HG03175 (cell line): ENCODE measurements around the gene LRRK1.

Experiments used
- ATAC-seq: cut with Tn5 transposase; IDR thresholded peaks from one replicate; pipeline ENCODE4 v1.9.1; 2021; ENCODE audit warnings: mild to moderate bottlenecking, moderate library complexity; ENCODE audit not compliant: unreplicated experiment

Gene LRRK1

DNA sequence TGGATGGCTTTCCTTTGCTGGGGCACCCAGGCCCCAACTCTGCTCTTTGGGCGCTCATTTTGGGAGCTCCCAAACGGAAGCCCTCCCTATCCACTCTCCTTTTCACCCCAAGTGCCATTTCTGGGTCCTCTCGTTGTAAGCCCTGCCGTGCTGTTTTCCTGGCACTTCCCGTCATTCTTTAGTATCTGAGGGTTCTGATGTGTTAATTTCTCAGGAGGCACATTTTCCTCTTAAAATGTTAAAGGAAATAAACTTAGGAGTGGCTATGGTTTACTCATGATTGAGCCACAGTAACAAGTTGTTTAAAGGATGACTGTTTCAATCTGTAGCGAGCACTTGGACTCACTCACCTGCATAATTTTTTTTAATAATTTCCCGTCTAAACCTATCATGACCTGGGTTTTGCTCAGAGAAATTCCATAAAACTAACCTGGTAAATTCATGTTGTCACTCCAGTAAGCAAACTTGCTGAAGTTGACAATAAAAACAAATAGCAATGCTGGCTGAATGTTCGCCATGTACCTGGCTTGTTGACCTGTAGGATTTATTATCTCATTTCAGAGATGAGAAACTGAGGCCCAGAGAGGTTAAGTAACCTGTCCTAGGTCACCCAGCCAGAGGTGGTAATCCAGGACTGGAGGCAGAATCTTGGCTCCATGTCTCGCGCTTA is 29.0 kb upstream of the LRRK1 start:
- no peak for ATAC-seq

DNA sequence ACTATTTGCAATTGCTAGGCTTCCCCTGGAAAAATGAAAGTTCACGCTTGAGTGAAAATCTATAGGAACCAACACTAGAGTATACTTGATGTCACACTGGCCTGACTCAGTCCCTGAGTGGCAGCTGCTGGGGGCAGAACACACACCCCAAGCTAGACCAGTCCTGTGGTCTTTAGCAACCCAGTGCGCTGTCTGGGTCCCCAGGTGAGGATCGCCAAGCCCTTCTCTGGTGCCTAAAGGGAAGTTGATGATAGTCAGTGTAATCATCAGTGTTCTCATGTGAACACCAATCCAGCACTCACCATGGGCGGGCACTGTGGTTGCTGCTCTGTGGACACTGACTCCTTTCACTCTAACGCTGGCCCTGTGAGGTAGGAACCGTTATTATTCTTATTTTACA is 28.3 kb upstream of the LRRK1 start:
- no peak for ATAC-seq

DNA sequence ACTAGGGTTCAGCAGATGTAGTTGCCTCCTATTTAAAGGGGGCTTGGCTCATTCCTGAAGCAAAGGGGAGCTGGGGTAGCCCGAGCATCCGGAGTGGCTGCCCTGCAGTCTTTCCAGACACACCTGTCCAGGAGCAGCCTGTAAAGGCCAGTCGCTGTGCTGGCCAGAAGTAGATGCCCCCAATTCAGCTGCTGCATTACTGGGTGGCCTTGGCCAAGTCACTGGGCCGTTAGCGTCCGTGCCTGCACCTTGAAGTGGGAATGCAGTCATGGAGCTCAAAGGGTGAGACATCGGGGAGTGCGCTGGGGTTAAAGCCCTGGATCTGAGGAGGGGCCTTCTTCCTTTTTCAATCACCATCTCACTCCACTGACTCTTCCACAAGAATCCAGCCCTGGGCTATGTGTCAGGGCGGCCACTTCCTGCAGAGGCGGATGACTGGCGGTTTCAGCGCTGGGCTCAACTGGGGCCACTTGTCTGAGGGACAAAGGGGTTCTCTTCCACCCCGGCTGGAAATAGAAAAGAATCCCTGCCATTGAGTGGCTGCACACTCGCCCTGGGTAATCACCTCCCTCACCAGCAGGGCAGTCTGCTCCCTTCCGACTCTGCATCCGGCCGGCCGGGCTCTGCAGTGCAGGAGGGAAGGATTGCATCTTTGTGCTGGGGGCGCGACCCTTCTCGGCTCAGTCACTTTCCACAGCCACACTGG is 27.7 kb upstream of the LRRK1 start:
- ATAC-seq, result no peak

DNA sequence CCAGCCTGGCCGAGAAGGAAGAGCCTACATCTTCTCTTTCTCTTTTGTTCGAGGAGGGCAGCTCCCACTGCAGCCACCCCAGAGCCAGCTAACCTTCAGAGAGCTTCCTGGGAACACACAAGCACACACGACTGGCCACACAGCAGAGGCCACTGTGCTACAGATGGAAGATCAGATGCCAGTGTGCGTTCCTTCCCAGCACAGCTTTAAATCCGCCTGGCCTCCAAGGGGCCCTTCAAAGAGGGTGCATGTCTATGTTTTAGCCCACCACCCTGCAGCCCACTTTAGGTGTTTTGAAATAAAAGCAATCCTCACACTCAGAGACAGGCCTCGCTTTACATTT is 27.2 kb upstream of the LRRK1 start:
- no peak for ATAC-seq

DNA sequence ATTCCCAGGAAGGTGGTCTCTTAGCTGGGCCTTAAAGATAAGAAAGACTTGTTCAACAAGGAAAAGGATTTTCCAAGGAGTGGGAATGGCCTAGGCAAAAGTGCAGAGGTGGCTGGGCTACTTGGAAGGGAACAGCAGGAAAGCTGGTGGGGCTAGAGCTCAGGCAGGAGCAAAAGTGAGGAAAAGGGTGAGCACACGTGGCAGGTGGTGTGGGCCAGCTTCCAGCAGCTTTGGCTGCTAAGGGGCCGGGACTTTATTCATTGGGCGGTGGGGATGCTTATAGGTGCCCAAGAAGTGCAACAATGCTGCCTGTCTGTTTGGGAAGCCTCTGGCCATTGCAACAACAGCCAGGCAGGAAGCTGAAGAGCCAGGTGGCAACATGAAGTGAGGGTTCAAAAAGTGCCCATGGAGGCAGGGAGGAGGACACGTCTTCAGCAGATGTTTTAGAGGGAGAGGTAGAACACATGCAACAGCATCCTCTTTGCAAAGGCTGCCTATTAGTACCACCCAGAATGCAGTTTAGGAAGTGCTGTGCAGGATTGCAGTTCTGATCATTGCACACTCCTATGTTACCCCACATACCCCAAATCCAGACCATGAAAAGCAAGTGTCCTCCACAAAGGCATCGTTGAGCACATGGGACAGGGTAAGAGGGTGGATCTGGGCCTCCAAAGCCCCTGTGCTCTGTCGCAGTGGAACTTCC is 25.7 kb upstream of the LRRK1 start:
- ATAC-seq, result no peak

DNA sequence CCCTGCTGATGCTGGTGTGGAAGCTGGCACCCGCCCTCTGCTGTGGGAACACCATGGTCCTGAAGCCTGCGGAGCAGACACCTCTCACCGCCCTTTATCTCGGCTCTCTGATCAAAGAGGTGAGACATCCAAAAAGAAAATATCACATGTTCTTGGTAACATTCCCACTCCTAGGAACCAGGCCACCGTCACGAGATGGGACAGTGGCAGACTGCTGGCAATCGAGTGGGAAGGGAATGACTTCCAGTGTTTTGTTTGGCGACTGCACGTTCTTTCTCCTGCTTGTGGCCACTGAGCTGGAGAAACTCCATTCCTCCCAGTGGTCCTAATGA is 25.2 kb upstream of the LRRK1 start:
- no peak for ATAC-seq

DNA sequence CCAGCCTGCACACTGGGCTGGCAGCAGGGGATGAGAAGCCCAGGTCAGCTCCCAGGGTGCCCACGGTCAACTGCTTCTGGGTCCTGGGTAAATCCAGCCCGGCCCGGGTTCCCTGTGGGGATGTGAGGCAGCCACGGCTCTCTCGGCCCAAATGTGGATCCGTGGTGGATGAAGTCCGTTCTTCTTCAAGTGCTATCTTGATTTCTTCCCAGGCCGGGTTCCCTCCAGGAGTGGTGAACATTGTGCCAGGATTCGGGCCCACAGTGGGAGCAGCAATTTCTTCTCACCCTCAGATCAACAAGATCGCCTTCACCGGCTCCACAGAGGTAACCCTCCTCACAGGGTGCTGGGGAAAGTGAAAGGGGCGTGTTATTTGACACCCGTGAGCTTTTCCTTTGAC is 23.4 kb upstream of the LRRK1 start:
- no peak for ATAC-seq

DNA sequence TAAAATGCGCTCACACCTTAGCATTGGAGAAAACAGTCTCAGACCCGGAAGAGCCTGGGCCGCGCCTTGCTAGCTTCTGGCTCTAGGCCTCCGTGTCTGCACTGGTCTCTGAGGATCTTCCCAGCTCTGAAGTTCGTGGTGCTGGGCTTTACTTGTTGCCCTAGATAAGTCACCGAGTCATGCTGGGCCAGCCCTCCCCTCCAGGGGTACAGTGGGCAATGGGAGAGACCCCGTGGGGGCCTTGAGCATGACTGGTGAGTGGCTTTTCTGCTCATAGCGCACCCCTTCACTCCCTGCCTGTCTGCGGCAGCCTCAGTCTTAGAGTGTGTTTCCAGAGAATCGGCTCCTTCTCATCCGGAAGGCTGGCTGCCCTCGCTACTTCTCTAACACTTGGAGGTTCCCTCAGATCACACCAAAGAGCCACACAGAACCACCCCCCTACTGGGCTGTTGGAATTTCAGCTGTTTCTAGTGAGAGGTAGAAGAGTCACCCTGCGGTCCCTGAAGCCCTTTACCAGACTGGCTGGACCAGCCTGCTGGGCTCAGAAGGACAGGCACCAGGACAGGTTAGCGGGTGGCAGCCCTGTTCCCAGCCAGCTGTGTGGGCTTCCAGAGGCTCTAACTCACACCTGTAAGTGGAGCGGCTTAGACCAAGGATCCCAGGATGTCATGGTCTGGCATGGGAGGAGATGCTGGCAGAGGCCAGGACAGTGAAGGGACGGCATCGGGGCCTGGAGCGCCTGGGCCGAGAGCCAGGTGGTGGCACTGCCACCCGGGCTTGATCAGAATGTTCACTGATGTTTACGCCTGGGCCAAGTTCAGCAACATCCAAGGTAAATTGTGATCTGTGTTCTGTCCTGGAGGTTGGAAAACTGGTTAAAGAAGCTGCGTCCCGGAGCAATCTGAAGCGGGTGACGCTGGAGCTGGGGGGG is 21.7 kb upstream of the LRRK1 start:
- no peak for ATAC-seq

DNA sequence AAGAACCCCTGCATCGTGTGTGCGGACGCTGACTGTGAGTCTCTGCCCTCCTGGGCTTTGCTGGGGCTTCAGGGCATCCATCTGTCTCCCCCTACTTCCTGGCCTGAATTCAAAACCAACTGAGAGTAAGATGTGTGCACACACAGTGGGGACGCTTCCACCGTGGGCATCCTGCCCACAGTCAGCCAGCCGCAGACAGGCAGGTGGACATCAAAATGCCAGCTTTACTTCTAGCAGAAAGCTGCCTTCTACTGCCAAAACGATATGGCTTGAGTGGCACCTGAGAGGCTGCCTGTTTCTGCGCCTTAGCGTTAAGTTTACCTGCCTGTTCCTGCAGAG is 21.0 kb upstream of the LRRK1 start:
- no peak for ATAC-seq

DNA sequence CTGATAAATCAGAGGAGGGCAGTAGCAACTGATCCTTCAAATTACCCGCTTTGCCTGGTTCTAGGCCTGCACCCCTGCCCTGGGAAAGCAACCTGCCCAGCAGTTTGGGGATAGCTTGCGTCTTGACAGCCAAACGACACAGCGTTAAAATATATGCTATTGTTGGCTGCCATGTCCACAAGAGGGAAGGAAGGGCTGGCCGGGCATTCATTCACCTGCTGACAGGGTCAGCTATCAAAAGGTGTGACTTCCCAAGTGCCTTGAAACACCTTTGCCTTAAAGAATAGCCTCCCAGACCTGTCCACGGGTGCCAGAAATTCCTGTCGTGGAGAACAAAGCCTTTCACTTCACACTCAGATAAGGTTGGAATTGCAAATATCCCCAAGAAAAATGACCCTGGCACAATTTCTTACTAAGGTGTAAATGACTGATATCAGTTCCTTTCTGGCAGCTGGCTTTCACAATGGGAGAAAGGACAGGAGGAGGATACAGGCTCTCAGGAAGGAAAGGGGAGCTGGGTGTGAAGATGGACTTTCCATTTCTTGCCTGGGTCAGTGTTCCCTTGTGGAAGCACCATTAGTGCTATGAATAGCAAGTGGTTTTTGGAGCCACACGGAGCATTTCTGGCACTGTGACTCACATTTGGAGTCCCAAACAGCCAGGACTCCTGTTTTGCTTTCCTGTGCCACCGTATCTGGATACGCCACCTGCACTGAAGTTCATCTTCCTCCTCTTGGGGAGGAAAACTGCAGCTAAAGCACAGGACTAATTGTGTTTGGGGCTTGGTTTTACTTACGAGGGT is 20.3 kb upstream of the LRRK1 start:
- no peak for ATAC-seq

DNA sequence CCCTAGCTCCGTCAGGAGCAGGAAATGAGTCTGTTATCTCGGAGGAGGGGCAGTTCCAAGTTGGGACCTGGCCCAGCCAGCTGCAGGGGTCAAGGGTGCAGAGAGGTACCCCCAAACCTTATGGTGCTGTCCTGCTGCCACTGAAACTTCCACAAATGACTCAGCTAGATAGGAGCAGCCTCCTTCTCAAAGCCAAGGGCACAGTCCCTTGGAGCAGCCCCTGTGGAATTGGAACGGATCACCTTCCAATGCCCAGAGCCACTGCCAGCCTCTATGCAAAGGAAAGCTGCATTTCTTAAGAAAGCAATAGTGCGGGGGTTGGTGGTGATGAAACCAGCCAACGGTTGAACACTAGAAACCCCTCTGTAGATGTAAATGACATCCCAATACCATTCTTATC is 19.6 kb upstream of the LRRK1 start:
- ATAC-seq, result no peak

DNA sequence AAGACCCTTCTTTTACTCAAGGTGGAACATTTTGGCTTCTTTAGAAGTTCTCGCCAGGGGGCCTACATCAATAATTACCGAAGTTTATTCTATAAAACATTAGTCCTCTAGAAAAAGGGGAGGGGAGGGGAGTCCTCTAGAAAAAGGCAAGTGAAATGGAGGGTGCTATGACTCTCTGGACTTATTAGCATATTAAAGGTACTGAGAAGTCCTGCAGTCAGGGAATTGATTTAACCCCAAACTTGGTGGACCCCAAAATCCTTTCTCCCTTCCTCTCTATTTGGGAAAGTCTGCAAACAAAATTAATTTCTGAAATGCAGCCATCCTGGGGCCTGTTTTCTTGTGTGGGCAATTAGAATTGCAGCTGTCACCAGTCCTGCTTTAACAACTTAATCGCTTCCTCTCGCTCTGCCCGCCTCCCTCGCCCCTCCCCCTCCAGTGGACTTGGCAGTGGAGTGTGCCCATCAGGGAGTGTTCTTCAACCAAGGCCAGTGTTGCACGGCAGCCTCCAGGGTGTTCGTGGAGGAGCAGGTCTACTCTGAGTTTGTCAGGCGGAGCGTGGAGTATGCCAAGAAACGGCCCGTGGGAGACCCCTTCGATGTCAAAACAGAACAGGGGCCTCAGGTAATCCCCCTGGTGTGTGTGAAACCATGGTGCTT is 18.9 kb upstream of the LRRK1 start:
- no peak for ATAC-seq

DNA sequence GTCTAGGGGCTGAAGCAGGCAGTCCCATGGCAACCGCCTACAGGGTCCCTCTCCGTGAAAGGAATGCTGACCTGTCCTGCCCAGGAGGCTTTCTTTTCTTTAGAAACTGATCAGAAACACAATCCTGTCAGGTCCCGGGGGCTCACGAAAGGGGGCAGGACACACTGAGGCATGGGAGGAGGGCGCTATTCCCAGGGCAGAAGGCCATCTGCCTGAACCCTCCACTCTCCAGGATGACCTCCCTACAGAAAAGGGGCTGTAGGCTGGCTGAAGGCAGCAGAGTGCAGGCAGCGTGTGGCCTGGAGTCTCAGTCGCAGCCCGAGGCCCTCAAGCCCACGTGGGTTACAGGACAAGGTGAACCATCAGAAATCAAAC is 18.4 kb upstream of the LRRK1 start:
- no peak for ATAC-seq

DNA sequence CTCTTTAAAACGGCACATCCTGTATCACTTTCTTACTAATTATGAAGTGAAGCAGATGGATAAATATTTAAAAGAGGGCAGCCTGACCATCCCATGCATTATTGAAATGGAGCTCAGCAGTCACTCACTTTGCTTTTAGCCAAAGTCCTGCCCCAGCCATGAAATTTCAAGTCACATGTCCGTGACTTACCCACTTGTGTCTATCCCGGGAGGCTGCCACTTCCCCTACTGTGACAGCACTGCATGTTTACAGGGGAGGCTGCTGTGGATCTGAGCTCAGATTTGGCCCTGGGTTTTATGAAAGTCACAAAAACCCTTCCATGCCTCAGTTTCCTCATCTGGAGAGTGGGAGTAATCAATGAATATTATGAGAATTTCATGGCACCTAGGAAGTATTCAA is 17.9 kb upstream of the LRRK1 start:
- no peak for ATAC-seq

DNA sequence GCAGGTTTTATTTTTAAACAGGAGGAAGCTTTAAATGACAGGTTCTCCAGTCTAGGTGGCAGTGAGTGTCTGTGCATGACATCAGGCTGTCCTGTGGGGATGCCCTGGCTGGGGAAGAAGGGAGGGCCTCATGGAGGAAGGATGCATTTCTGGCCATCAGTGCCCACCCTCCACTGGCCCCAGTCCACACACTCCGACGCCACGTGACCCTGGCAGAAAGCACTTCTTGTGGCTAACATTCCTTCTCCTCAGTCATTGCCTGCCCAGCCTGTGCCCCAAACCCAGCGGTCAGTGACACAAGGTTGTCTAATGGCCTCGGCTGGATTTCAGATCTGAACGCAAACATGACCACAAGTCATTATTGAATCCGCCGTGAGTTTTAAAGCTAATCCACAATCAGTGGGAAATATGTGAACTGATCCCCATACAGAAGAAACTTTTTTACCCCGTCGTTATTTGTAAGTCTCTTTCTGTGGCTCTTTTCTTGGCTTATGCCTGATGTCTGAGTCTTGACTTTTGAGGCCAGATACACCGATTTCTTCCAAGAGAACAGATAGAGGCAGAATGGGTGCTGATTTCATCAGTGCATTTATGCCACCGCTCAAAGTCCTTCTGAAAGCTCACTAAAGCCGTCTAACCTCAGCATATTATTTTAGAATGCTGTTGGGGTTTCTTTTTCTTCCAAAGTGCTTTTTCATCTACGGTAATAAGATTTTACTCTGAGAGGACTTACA is 17.3 kb upstream of the LRRK1 start:
- no peak for ATAC-seq

DNA sequence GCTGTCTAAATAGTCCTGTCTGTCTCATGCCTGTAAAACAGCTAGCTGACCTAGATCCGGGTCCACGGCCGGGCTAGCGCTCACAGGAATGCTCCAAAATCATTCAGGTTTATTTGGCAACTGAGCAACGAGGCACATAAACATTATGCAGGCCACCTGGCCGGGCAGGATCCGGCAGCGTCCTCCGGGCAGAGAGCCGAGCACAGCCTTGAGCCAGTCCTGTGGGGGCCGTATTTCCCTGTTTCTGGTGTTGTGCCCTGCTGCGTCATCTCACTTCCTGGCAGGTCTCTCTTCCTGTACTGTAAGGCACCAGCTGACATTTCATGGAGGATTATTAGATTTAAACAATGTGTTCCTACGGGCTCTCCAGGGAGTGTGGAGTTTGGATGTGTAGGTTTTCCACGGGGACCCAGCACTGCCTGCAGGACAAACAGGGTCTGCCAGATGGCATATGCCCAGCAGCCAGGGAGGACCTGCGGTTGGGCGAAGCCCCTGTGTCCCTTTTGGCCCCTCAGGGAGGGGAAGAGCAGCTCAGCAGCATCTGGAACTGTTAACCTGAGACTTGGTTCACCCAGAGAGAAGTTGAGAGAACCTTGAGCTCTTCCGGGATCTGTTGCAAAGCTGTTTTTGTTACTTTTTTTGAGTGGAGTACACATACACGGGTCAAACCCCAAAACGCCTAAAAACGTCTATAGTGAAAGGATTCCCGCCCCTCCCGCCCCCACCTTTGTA is 16.6 kb upstream of the LRRK1 start:
- no peak for ATAC-seq

DNA sequence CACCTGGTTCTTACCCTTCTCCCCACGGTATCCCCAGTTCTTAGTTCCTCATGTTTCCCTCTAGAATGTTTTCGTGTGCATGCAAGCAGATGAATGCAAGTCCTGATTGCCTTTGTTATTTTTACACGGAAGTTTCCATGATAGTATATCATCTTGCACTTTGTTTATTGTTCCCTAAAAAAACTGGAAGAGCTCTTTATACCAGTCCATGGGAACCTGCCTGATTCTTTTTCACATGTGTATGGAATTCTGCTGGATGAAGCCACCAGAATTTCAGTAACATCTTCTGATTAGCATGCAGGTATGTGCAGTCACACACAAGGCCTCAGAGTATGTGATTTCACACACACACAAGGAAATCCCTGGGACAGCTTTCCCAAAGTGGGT is 16.0 kb upstream of the LRRK1 start:
- no peak for ATAC-seq

DNA sequence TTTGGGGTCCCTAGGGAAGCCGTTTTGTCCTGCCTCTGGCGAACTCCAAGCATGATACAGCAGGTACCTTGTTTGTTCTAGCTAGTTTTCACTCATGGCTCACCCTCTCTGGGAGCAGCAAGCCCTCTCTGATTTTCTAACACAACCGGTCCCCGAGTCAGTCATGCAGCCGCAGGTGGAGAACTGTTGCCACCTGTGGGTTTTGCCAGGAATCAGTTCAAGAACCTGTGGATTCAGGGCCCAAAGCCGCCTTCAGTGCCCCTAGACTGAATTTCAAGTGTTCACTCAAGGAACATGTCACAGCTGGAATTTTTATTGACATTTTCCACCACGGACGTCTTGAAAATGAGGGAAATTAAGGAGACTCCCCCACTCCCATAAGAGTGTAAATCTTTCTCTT is 13.3 kb upstream of the LRRK1 start:
- ATAC-seq, result no peak

DNA sequence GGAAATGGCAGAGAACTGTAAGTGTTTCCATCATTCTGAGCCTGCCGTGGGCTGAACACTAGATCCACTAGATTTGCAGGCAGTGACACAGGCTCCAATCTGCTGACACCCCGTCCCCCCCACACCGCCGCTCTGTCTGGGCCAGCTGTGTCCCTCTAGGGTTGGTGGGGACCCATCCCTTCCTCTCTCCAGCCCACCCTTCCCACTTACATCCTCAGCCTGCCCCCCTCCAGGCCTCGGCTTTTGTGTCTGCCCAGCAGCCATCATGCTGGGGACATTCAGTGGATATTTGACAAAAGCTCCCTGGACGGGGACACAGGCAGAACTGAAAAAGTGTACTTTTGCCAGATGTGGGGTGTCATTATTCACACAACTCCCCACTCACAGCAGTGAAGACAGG is 10.7 kb upstream of the LRRK1 start:
- ATAC-seq, result no peak
